Heart left ventricle (tissue), 13 donors: ENCODE data around the gene ACSS3.

Experiments
- POLR2A ChIP-seq, 2 donors: fragments of 450-650 bp; IDR thresholded peaks; one replicate each; pipeline ENCODE4 v1.6.1; 2017; ENCODE audit warnings: antibody characterized with exemption in 2 of 2, mild to moderate bottlenecking in 2 of 2, moderate library complexity in 2 of 2
- TF ChIP-seq, protein P1 (sequence below), 12 donors: fragments of 200-600 bp; sonication (generic) in 4 of 12; IDR thresholded peaks; one replicate each; pipeline versions ENCODE4 v1.5.0 to v1.8.0; 2018 to 2022; ENCODE audit warnings: antibody characterized with exemption in 12 of 12, mild to moderate bottlenecking in 5 of 12
- donor health status: ischemic (EF 13 %, LVEDD 7.1; RV severe dilation, severe dysfunction).
- donor health status: DM: no; HTN: yes; CAD: no.
- donor health status: DM: no; HTN: no; CAD: no.
- donor health status: ischemic (EF 25% LVEDD 6.9; RV normal size, moderate dysfunction).
- donor health status: ischemic (EF 25% LVEDD 5.7; RV mildly dilated, moderate dysfunction).
- donor health status: ischemic (EF 35%, LVEDD 5.7; RV mildly dilated, moderate dysfunction).
- donor health status: nonischemic (EF 11% LVEDD 7.7; RV severe dilation, severe dysfunction).
- donor health status: DM: yes; HTN: yes; CAD: no.
- donor health status: PGD.
- donor health status: ischemic (EF 29% LVEDD 5.4; RV normal size, mild dysfunction).
- donor health status: nonischemic (EF 23%, LVEDD 6.1; RV moderate dilation, normal function).

DNA sequence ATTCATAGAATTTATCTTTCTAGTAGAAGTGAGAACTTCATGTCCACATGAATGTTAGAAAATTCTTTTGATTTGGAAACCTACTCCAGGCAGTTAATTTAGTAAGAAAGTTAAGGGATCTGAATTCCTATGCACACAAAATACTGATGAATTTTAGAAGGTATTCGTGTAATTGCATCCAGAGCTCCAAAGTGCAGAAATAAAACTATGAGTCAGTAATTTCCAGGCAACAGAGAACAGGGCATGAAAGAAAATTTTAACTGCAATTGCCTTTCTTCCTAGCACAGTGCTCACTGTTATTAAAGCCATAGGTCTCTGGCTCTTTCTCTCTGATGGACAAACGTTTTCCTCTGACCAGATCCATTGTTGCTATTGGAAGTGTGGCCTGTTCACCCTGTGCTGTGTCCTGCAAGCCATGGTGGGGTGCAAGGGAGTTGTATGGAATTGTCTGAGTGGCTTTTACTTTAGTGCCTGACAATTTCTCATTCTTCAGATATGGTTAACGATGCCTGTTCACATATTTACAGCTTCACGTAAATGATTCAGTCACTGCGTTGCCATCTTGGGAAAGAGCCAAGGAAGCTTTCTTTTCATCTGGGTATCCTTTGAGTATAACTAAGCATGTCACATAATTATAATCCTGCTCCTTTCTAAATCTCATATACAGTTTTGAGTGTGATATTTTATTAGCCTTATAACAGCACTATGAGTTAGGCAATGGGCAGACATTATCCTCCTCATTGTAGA lies 145.1 kb downstream of the ACSS3 start:
- TF ChIP-seq POLR2A (IDR thresholded peaks at IDR 0.05): no peak
- TF ChIP-seq, protein P1, sequence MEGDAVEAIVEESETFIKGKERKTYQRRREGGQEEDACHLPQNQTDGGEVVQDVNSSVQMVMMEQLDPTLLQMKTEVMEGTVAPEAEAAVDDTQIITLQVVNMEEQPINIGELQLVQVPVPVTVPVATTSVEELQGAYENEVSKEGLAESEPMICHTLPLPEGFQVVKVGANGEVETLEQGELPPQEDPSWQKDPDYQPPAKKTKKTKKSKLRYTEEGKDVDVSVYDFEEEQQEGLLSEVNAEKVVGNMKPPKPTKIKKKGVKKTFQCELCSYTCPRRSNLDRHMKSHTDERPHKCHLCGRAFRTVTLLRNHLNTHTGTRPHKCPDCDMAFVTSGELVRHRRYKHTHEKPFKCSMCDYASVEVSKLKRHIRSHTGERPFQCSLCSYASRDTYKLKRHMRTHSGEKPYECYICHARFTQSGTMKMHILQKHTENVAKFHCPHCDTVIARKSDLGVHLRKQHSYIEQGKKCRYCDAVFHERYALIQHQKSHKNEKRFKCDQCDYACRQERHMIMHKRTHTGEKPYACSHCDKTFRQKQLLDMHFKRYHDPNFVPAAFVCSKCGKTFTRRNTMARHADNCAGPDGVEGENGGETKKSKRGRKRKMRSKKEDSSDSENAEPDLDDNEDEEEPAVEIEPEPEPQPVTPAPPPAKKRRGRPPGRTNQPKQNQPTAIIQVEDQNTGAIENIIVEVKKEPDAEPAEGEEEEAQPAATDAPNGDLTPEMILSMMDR (IDR thresholded peaks at IDR 0.05): no peak
